ENCODE results near the gene CD69.
"Not testable (repeated sequence)": the region's sequence is repeated elsewhere in the genome, so short reads cannot be mapped to it uniquely, and the experiment has no call there.

The CD69 gene

DNA sequence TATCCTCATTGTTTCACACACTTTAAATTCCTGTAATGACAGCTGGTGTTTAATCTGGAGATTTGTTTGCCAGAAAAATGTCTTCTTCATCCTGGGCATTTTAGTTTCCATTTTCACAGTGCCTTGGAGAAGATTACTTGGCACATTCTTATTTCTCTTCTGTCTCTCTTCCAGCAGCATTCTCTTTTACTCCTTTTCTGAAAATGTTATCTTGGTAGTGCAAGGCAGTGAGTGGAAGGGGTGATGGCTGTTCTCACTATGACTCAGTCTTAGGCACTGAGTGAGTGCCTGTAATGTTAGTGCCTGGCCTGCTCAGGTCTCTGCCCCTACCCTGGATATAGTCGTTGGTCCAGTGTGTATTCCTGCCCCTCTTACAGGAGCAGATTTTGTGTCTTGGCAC lies 40.9 kb downstream of the CD69 start:
- no peak for DNase-seq (ENCODE audit: low read depth)

DNA sequence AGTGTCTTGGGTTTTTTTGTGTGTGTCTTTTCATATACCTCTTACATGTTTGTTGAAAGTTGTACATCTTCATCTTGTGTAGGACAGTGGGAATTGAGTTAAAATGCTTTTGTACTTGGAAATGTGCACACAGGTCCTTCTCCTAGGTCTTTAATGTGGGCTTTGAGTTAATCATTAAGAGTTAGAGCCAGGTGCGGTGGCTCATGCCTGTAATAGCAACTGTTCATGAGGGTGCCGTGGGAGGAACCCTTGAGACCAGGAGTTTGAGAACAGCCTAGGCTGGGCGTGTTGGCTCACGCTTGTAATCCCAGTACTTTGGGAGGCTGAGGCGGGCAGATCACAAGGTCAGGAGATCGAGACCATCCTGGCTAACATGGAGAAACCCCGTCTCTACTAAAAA lies 41.7 kb downstream of the CD69 start:
- DNase-seq (ENCODE audit: low read depth) = no peak

DNA sequence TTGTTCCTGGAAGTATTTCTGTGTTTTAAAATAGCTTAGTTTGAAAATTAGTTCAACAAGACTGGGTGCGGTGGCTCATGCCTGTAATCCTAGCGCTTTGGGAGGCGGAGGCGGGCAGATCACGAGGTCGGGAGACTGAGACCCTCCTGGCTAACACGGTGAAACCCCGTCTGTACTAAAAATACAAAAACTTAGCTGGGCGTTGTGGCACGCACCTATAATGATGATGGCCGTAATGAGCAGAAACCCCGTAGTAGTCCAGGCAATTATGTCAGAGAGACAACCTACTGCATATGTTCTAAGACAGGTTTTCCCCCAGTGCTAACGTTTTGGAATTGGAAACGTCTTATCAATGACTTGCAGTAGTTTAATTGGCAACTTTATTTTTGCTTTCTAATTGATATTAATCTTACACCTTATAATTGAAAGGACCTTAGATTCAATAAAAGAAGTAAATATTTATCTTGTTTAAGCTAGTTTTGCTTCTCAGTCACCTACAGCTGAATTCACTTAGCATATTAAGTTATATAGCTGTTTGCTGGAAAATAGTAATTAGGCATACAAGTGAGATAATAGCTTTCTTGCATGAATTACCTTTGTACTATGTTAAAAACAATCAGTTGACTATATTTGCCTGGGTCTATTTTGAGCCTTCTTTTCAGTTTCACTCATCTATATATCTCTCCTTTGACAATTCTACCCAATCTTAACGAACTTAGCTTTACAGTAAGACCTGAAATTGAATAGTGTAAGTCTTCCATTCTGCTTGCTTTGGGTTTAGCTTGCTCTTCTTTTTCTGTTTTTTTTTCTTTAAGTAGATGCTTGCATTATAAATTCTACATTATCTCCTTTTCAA lies 43.4 kb downstream of the CD69 start:
- DNase-seq (ENCODE audit: low read depth) = no peak

DNA sequence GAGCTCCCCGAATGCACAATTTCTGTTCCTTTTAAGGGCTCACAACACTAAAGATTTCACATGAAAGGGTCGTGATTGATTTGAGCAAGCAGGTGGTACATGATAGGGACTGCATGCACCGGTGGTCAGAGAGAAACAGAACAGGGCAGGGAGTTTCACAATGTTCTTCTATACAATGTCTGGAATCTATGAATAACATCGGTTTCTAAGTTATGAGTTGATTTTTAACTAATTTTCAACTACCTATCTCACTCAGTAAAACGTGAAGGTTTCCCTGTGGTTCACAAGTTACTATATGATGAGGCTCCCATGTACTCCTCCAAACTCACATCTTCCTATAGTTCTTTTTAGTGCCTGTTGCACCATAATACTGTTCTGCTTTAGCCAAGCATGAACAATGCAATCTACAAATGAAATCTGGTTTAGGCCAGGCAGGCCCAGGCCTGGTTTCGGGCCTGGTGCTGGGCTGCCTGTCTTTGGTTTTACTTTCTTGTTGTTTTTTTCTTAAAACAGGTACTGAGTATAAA lies 47.6 kb downstream of the CD69 start:
- DNase-seq (ENCODE audit: low read depth) = not testable (repeated sequence)

DNA sequence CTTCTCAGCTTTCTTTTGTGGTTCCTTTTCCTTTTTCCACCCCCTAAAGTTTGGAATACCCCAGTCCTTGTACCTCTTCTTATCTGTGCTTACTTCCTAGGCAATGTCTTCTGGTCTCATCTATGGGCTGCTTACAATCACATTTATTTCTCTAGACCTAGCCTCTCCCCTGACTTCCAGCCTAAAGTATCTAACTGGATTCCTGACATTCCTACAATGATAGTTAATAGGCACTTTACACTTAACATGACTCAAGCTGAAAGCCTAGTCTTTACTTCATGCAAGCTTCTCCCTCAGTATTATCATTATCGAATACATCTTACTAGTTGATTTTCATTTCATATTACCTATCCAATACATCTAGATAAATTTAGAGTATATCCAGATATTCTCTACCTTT lies 49.0 kb downstream of the CD69 start:
- DNase-seq (ENCODE audit: low read depth) = no peak

GRCh38 chr12:9710584-9711375 lies 49.9 kb downstream of the CD69 start:
- no peak for DNase-seq (ENCODE audit: low read depth)

- DNase-seq (ENCODE audit: low read depth) = no peak
Observed at GRCh38 chr12:9708853-9709252, 51.8 kb downstream of the CD69 start.

DNA sequence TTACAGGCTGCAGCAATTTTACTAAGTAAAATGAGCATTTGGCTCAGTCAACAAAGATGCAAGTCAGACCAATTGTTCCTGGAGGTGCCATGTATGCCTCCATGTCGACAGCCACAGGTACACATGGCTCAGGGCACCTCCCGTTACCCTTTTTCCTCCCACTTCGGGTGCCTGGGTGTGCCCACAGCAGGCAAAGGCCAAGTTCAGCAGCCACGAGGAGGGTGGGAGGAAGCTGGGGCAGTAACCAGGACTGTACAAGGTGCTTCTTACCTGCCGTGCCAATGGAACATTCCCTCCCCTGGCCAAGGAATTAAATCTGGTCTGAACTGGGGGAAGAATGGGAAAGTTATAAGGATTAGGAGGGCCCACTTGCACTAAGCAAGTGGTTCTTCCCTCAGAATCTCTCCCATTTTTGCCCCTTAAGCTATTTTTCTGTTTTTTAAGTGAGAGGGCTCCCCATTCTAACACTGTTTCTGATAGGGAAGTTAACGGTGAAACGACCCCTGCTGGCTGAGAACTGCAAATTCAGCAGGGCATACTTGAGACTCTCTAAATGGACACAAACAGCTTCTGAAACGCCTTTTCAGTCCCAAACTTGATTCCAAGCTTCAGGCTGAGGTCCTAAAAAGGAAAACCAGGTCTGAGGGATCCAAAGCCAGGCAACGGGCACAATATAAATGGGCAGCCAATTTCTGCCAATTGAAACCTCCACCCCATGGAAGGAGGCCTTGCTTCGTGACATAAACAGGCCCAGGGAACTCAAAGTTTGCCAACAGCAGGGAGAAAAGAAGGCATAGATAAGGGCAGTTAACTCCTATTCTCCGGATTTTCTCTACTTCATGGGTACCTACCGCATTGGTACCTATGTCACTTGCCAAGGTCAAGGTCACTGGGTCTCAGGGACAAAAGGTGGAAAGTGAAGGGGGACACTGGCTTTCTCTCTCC lies 52.6 kb downstream of the CD69 start:
- no peak for DNase-seq (ENCODE audit: low read depth)

- DNase-seq (ENCODE audit: low read depth) = no peak
Observed at GRCh38 chr12:9707356-9707755, 53.3 kb downstream of the CD69 start.

GRCh38 chr12:9706086-9706685 lies 54.5 kb downstream of the CD69 start:
- no peak for DNase-seq (ENCODE audit: low read depth)

DNA sequence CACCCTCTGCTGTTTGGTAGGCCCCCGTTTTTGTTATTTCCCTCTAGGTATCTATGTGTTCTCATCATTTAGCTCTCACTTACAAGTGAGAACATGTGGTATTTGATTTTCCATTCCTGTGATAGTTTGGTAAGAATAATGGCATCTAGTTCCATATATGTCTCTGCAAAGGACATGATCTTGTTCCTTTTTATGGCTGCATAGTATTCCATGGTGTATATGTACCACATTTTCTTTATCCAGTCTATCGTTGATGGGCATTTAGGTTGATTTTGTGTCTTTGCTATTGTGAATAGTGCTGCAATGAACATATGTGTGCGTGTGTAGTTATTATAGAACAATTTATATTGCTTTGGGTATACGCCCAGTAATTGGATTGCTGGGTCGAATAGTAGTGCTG lies 56.1 kb downstream of the CD69 start:
- DNase-seq (ENCODE audit: low read depth) = not testable (repeated sequence)
